ENCODE measurements around the gene TMEM17.
A peak's percentile ranks its signal among the peaks of the same experiment; 100 is the strongest.

The TMEM17 gene

GRCh38 chr2:62471404-62471803 is 34.6 kb downstream of the TMEM17 start:
- DNase-seq: no peak

- no peak for DNase-seq
Observed at GRCh38 chr2:62469548-62469947, 36.4 kb downstream of the TMEM17 start.

GRCh38 chr2:62469114-62469513 is 36.9 kb downstream of the TMEM17 start:
- DNase-seq: no peak

- DNase-seq: no peak
Observed at GRCh38 chr2:62467475-62468321, 38.3 kb downstream of the TMEM17 start.

GRCh38 chr2:62467100-62467474 is 38.9 kb downstream of the TMEM17 start:
- no peak for DNase-seq

GRCh38 chr2:62466503-62466854 is 39.5 kb downstream of the TMEM17 start:
- DNase-seq: no peak

- DNase-seq: peak; percentile 76
Observed at GRCh38 chr2:62465741-62466502, 40.1 kb downstream of the TMEM17 start.

GRCh38 chr2:62465039-62465740 is 40.8 kb downstream of the TMEM17 start:
- DNase-seq: no peak

GRCh38 chr2:62464221-62465007 is 41.6 kb downstream of the TMEM17 start:
- DNase-seq: no peak

GRCh38 chr2:62462211-62462610 is 43.8 kb downstream of the TMEM17 start:
- no peak for DNase-seq

- no peak for DNase-seq
Observed at GRCh38 chr2:62461707-62462106, 44.3 kb downstream of the TMEM17 start.

- DNase-seq: no peak
Observed at GRCh38 chr2:62461017-62461553, 44.9 kb downstream of the TMEM17 start.

- DNase-seq: no peak
Observed at GRCh38 chr2:62460175-62460574, 45.8 kb downstream of the TMEM17 start.

GRCh38 chr2:62459672-62460071 is 46.3 kb downstream of the TMEM17 start:
- no peak for DNase-seq

GRCh38 chr2:62459106-62459505 is 46.9 kb downstream of the TMEM17 start:
- DNase-seq: no peak

GRCh38 chr2:62458671-62459081 is 47.3 kb downstream of the TMEM17 start:
- DNase-seq: no peak

- no peak for DNase-seq
Observed at GRCh38 chr2:62458206-62458641, 47.8 kb downstream of the TMEM17 start.

- no peak for DNase-seq
Observed at GRCh38 chr2:62457556-62457955, 48.4 kb downstream of the TMEM17 start.

- peak; percentile 83 for DNase-seq
Observed at GRCh38 chr2:62456721-62457539, 49.1 kb downstream of the TMEM17 start.

GRCh38 chr2:62455957-62456692 is 49.9 kb downstream of the TMEM17 start:
- no peak for DNase-seq

GRCh38 chr2:62453955-62454354 is 52.0 kb downstream of the TMEM17 start:
- DNase-seq: no peak

Data from left hindlimb (tissue), 1 donor.